ENCODE data around the gene SEMA5A. TPM values are rescaled to one million over a fixed set of nuclear protein-coding genes. Genes with fewer than 3 reads are reported as not detected.

SEMA5A gene
- total and polyA plus RNA-seq, 7 donors: 0.60 to 4.7 (median 2.8) TPM

DNA sequence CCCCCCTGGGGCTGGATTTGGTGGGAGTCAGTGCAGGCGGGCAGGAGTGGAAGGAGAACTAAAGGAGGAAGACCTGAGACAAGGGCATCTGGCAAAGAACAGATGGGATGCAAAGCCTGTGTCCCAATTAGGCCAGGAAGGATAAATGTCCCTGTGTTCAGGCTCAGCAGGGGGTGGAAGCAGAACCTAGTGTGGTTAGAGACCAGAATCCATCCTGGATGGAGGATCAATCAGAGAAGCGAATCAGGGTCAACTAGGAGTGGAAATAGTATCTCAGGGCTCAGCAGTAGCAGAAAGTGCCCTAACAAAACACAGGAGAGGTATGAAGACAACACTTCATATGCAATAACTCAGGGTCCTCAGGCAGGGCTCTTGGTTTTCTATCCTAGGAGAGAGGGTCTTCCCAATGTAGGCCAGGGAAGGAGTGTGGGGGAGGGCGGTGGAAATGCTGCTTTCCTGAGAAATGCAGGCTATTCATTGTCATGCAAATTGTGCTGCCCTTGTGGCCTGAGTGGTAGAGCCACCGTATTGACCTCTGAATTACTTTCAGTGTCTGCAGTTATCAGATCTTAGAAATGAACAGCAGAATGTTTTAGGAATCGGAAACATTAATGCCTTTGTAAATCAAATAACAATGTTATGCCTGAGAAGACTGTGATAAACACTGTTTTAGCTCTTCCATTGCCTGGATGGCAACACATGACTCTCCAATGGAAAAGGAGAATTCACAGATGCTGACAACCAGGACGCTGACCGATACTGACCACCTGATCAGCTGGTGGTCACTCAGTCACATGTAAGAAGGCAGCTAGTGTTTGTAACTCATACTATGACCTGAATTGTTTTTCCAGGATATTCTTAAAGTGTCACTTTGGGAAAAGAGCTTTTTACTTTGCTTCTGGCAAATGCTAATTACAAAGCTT lies 323.6 kb downstream of the SEMA5A start:
- no peak overlapping the region for H3K4me3 ChIP-seq
- intact Hi-C loops (cut with DNase I): no loop called here
- WGBS, 2 donors: 78 to 92% methylated on average over 7 of the region's 7 CpGs
- no peaks in the 10 kb centered on the region for H3K9me3 ChIP-seq
- TF ChIP-seq POLR2AphosphoS5 (IDR thresholded peaks at IDR 0.05) (no peak), POLR2A (IDR thresholded peaks at IDR 0.05) (no peak), EP300 (IDR thresholded peaks at IDR 0.05) (no peak)
- TF ChIP-seq, protein P1, sequence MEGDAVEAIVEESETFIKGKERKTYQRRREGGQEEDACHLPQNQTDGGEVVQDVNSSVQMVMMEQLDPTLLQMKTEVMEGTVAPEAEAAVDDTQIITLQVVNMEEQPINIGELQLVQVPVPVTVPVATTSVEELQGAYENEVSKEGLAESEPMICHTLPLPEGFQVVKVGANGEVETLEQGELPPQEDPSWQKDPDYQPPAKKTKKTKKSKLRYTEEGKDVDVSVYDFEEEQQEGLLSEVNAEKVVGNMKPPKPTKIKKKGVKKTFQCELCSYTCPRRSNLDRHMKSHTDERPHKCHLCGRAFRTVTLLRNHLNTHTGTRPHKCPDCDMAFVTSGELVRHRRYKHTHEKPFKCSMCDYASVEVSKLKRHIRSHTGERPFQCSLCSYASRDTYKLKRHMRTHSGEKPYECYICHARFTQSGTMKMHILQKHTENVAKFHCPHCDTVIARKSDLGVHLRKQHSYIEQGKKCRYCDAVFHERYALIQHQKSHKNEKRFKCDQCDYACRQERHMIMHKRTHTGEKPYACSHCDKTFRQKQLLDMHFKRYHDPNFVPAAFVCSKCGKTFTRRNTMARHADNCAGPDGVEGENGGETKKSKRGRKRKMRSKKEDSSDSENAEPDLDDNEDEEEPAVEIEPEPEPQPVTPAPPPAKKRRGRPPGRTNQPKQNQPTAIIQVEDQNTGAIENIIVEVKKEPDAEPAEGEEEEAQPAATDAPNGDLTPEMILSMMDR (IDR thresholded peaks at IDR 0.05): no peak
- no peaks in the 10 kb centered on the region for H3K36me3 ChIP-seq
- no peaks in the 10 kb centered on the region for H3K27me3 ChIP-seq
- H3K4me1 ChIP-seq: no peaks in the 10 kb centered on the region
- no peak for DNase-seq
- H3K27ac ChIP-seq: no peak overlapping the region

DNA sequence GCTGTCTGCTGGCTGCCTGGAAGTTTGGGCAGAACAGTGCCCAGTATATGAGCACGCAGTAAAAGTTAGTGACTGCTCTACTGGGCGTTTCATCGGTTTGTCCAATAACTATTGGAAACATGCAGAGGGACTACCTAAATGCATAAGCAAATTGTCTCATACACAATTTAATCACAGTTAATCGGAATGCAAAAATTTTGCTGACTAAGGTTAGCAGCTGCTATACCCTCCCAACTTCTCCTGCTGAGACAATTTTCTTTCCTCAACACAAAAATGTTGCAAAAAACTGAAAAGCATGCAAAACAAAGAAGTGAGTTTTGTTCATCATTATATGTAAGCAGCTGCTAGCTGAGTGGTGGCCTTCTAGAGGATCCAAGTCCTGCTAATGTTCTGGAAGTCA lies 327.5 kb downstream of the SEMA5A start:
- H3K27ac ChIP-seq: no peak overlapping the region

DNA sequence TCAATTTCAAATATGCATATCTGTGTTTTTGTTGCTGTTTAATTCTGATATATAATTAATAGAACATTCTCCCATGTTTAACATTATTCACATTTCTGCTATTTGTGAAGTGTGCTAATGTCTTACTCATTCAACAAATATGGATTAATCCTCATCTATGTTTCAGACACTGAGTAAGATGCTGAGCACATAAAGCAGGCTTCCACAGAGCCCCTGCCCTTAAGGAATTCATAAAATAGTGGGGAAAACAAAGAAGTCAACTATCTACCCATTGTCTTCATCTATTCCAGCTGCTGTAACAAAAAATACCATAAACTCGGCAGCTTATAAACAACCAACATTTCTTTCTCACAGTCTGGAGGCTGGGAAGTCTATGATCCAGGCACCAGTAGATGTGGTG lies 333.3 kb downstream of the SEMA5A start:
- TF ChIP-seq POLR2AphosphoS5 (IDR thresholded peaks at IDR 0.05): no peak
- TF ChIP-seq, protein P1 (IDR thresholded peaks at IDR 0.05): no peak
- TF ChIP-seq EP300 (IDR thresholded peaks at IDR 0.05): no peak
- no peak for TF ChIP-seq POLR2A (IDR thresholded peaks at IDR 0.05)
- intact Hi-C loops (cut with DNase I): no loop called here
- Histone ChIP-seq H3K9me3 (no peaks in the 10 kb centered on the region), H3K4me1 (no peaks in the 10 kb centered on the region), H3K4me3 (no peak overlapping the region), H3K36me3 (no peaks in the 10 kb centered on the region), H3K27ac (no peak overlapping the region), H3K27me3 (no peaks in the 10 kb centered on the region)
- 51 to 82% methylated on average over 1 of the region's 1 CpG for WGBS, 2 donors
- DNase-seq: no peak

More for the DNA sequence above, 327.5 kb downstream of the SEMA5A start:
- Histone ChIP-seq H3K9me3 (no peaks in the 10 kb centered on the region), H3K4me1 (no peaks in the 10 kb centered on the region), H3K27me3 (no peaks in the 10 kb centered on the region), H3K4me3 (no peak overlapping the region), H3K36me3 (no peaks in the 10 kb centered on the region)
- WGBS, 2 donors: 93 to 97% methylated on average over 4 of the region's 4 CpGs
- intact Hi-C loops (cut with DNase I): no loop called here
- DNase-seq: no peak
- TF ChIP-seq POLR2A (IDR thresholded peaks at IDR 0.05) (no peak), EP300 (IDR thresholded peaks at IDR 0.05) (no peak), POLR2AphosphoS5 (IDR thresholded peaks at IDR 0.05) (no peak)
- TF ChIP-seq, protein P1 (IDR thresholded peaks at IDR 0.05): no peak

DNA sequence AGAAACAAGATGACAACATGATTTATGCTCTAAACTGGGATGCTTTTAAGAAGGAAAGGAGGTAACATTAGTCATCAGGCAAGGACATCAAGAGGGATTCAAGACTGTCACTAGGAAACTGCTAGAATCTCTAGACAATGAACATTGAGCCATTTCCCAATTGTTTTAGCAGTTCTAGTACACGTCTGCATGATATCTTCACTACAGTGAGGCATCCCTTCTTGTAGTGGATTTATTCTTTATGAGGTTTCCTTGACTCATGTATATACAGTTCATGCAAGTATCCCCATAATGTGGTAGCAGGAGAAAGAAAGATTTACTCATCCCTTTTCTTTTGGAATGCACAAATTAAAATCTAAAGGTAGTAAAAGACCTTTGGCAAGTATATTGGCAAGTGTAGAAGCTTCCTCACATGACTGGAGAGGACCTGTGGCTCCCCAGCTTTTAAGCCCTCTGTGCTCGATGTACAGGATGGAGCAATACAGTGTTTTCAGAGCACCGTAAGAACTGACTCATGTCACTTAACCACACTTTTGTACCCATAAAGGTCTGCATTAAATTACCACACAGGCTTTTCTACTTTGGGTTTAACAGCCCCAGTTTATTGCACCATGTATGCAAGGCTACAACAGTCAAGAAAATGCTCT lies 335.9 kb downstream of the SEMA5A start:
- Histone ChIP-seq H3K27ac (no peak overlapping the region), H3K4me1 (no peaks in the 10 kb centered on the region), H3K9me3 (no peaks in the 10 kb centered on the region), H3K27me3 (no peaks in the 10 kb centered on the region), H3K36me3 (no peaks in the 10 kb centered on the region), H3K4me3 (no peak overlapping the region)
- intact Hi-C loops (cut with DNase I): loop anchor here (5.0 to 10.0 kb wide), 2 partner anchors 453 to 1275 kb away; no protein-coding TSS in a partner anchor
- TF ChIP-seq, protein P1 (IDR thresholded peaks at IDR 0.05): no peak
- TF ChIP-seq POLR2A (IDR thresholded peaks at IDR 0.05): no peak
- TF ChIP-seq POLR2AphosphoS5 (IDR thresholded peaks at IDR 0.05): no peak
- no peak for TF ChIP-seq EP300 (IDR thresholded peaks at IDR 0.05)
- DNase-seq: no peak
- 67 to 75% methylated on average over 3 of the region's 3 CpGs for WGBS, 2 donors
